Immature natural killer cell (primary cell): ENCODE results near the gene GRID1. TPM values are rescaled to one million over a fixed set of nuclear protein-coding genes. Genes with fewer than 3 reads are reported as not detected.

Source experiments
- DNase-seq, 3 donors: peaks; one replicate each; pipeline ENCODE4 v3.0.0; 2022; ENCODE audit warnings: mixed read lengths in 1 of 3
- H3K27ac Mint-ChIP-seq, 6 donors: one replicate each; pipeline ENCODE4 v1.8.0; 2020; ENCODE audit warnings: mixed read lengths in 6 of 6, mild to moderate bottlenecking in 5 of 6, inconsistent platforms in 4 of 6, moderate library complexity in 3 of 6
- H3K27me3 Mint-ChIP-seq, 3 donors: one replicate each; pipeline ENCODE4 v1.8.0; 2020 to 2021; ENCODE audit warnings: low read depth in 3 of 3, mild to moderate bottlenecking in 3 of 3, mixed read lengths in 3 of 3, moderate library complexity in 3 of 3, inconsistent platforms in 1 of 3
- H3K36me3 Mint-ChIP-seq, 3 donors: one replicate each; pipeline ENCODE4 v1.8.0; 2020; ENCODE audit warnings: mixed read lengths in 3 of 3, inconsistent platforms in 2 of 3, mild to moderate bottlenecking in 2 of 3
- H3K4me1 Mint-ChIP-seq, 2 donors: one replicate each; pipeline ENCODE4 v1.8.0; 2020; ENCODE audit warnings: inconsistent platforms in 2 of 2, mild to moderate bottlenecking in 2 of 2, mixed read lengths in 2 of 2, moderate library complexity in 1 of 2
- H3K4me3 Mint-ChIP-seq, 5 donors: one replicate each; pipeline ENCODE4 v1.8.0; 2020; ENCODE audit warnings: mild to moderate bottlenecking in 5 of 5, mixed read lengths in 5 of 5, inconsistent platforms in 3 of 5, moderate library complexity in 3 of 5
- H3K9me3 Mint-ChIP-seq, 6 donors: one replicate each; pipeline ENCODE4 v1.8.0; 2020; ENCODE audit warnings: mild to moderate bottlenecking in 6 of 6, mixed read lengths in 6 of 6, inconsistent platforms in 4 of 6, moderate library complexity in 3 of 6
- polyA plus RNA-seq, 3 donors: library from polyadenylated mRNA; unstranded; fragments of 300-500 nt; fragmentation: Illumina TruSeq; gene quantifications; one replicate each; pipeline ENCODE4 v1.2.3, GENCODE V29; 2021

The GRID1 gene
- polyA plus RNA-seq, 3 donors from 2014 or later = not detected

GRCh38 chr10:86327954-86328725, 38.5 kb downstream of the GRID1 start:
- Mint-ChIP-seq H3K4me3 (no peak overlapping the region), H3K4me1 (no peaks in the 10 kb centered on the region), H3K27me3 (peaks cover 3 to 10% (median 7%) of the 10 kb centered on the region in 3 donors), H3K27ac (no peak overlapping the region), H3K36me3 (no peaks in the 10 kb centered on the region), H3K9me3 (no peaks in the 10 kb centered on the region)
- DNase-seq = no peak

- DNase-seq = no peak
- H3K4me1 Mint-ChIP-seq = no peaks in the 10 kb centered on the region
- no peaks in the 10 kb centered on the region for H3K9me3 Mint-ChIP-seq
- H3K4me3 Mint-ChIP-seq = no peak overlapping the region
- no peak overlapping the region for H3K27ac Mint-ChIP-seq
- peaks cover 4 to 7% (median 6%) of the 10 kb centered on the region in 3 donors for H3K27me3 Mint-ChIP-seq
- H3K36me3 Mint-ChIP-seq = no peaks in the 10 kb centered on the region
Observed at GRCh38 chr10:86325158-86325557, 41.4 kb downstream of the GRID1 start.

- no peaks in the 10 kb centered on the region for H3K9me3 Mint-ChIP-seq
- H3K27ac Mint-ChIP-seq = no peak overlapping the region
- H3K36me3 Mint-ChIP-seq = no peaks in the 10 kb centered on the region
- peaks cover 4 to 8% (median 4%) of the 10 kb centered on the region in 3 donors for H3K27me3 Mint-ChIP-seq
- no peaks in the 10 kb centered on the region for H3K4me1 Mint-ChIP-seq
- H3K4me3 Mint-ChIP-seq = no peak overlapping the region
- DNase-seq = no peak
Observed at GRCh38 chr10:86321568-86321967, 45.0 kb downstream of the GRID1 start.

GRCh38 chr10:86319676-86320075, 46.9 kb downstream of the GRID1 start:
- DNase-seq = no peak
- no peaks in the 10 kb centered on the region for H3K4me1 Mint-ChIP-seq
- no peaks in the 10 kb centered on the region for H3K36me3 Mint-ChIP-seq
- H3K27me3 Mint-ChIP-seq = peaks cover 2 to 8% (median 4%) of the 10 kb centered on the region in 3 donors
- H3K9me3 Mint-ChIP-seq = no peaks in the 10 kb centered on the region
- no peak overlapping the region for H3K4me3 Mint-ChIP-seq
- no peak overlapping the region for H3K27ac Mint-ChIP-seq

GRCh38 chr10:86317949-86318725, 48.5 kb downstream of the GRID1 start:
- H3K4me3 Mint-ChIP-seq = no peak overlapping the region

GRCh38 chr10:86316990-86317389, 49.6 kb downstream of the GRID1 start:
- no peak for DNase-seq
- peaks cover 0 to 4% (median 2%) of the 10 kb centered on the region in 3 donors for H3K27me3 Mint-ChIP-seq
- H3K27ac Mint-ChIP-seq = no peak overlapping the region
- no peaks in the 10 kb centered on the region for H3K36me3 Mint-ChIP-seq
- H3K9me3 Mint-ChIP-seq = no peaks in the 10 kb centered on the region
- H3K4me1 Mint-ChIP-seq = no peaks in the 10 kb centered on the region
- no peak overlapping the region for H3K4me3 Mint-ChIP-seq

More at GRCh38 chr10:86317949-86318725, 48.5 kb downstream of the GRID1 start:
- no peaks in the 10 kb centered on the region for H3K36me3 Mint-ChIP-seq
- H3K9me3 Mint-ChIP-seq = no peaks in the 10 kb centered on the region
- no peak overlapping the region for H3K27ac Mint-ChIP-seq
- no peaks in the 10 kb centered on the region for H3K4me1 Mint-ChIP-seq
- DNase-seq = no peak
- H3K27me3 Mint-ChIP-seq = peaks cover 0 to 4% (median 2%) of the 10 kb centered on the region in 3 donors

GRCh38 chr10:86316274-86316835, 50.2 kb downstream of the GRID1 start:
- Mint-ChIP-seq H3K27ac (no peak overlapping the region), H3K9me3 (no peaks in the 10 kb centered on the region), H3K36me3 (no peaks in the 10 kb centered on the region), H3K4me1 (no peaks in the 10 kb centered on the region), H3K4me3 (no peak overlapping the region), H3K27me3 (peaks cover 0 to 2% (median 1%) of the 10 kb centered on the region in 3 donors)
- no peak for DNase-seq

- no peak for DNase-seq
- no peaks in the 10 kb centered on the region for H3K4me1 Mint-ChIP-seq
- H3K36me3 Mint-ChIP-seq = no peaks in the 10 kb centered on the region
Observed at GRCh38 chr10:86315549-86315942, 51.0 kb downstream of the GRID1 start.

GRCh38 chr10:86314616-86315548, 51.7 kb downstream of the GRID1 start:
- no peak for DNase-seq

More at GRCh38 chr10:86315549-86315942, 51.0 kb downstream of the GRID1 start:
- Mint-ChIP-seq H3K27ac (no peak overlapping the region), H3K9me3 (no peaks in the 10 kb centered on the region), H3K4me3 (no peak overlapping the region), H3K27me3 (peaks cover 1 to 4% (median 2%) of the 10 kb centered on the region in 3 donors)

GRCh38 chr10:86313621-86314041, 53.0 kb downstream of the GRID1 start:
- DNase-seq = no peak
- no peaks in the 10 kb centered on the region for H3K9me3 Mint-ChIP-seq

More at GRCh38 chr10:86314616-86315548, 51.7 kb downstream of the GRID1 start:
- H3K4me1 Mint-ChIP-seq = no peaks in the 10 kb centered on the region
- no peaks in the 10 kb centered on the region for H3K36me3 Mint-ChIP-seq
- no peak overlapping the region for H3K4me3 Mint-ChIP-seq
- H3K9me3 Mint-ChIP-seq = no peaks in the 10 kb centered on the region
- H3K27ac Mint-ChIP-seq = peak overlapping the region in 1 of 6 donors; percentile 30
- peaks cover 1 to 4% (median 2%) of the 10 kb centered on the region in 3 donors for H3K27me3 Mint-ChIP-seq

GRCh38 chr10:86312701-86313270, 53.8 kb downstream of the GRID1 start:
- H3K4me1 Mint-ChIP-seq = no peaks in the 10 kb centered on the region
- no peak overlapping the region for H3K4me3 Mint-ChIP-seq
- peaks cover 3 to 7% (median 4%) of the 10 kb centered on the region in 3 donors for H3K27me3 Mint-ChIP-seq
- H3K36me3 Mint-ChIP-seq = no peaks in the 10 kb centered on the region
- no peak for DNase-seq
- no peaks in the 10 kb centered on the region for H3K9me3 Mint-ChIP-seq
- no peak overlapping the region for H3K27ac Mint-ChIP-seq

More at GRCh38 chr10:86313621-86314041, 53.0 kb downstream of the GRID1 start:
- Mint-ChIP-seq H3K27me3 (peaks cover 1 to 4% (median 2%) of the 10 kb centered on the region in 3 donors), H3K27ac (no peak overlapping the region), H3K4me1 (no peaks in the 10 kb centered on the region), H3K36me3 (no peaks in the 10 kb centered on the region), H3K4me3 (no peak overlapping the region)

GRCh38 chr10:86311906-86312305, 54.7 kb downstream of the GRID1 start:
- no peak overlapping the region for H3K27ac Mint-ChIP-seq
- no peaks in the 10 kb centered on the region for H3K9me3 Mint-ChIP-seq
- no peaks in the 10 kb centered on the region for H3K36me3 Mint-ChIP-seq
- DNase-seq = no peak
- no peak overlapping the region for H3K4me3 Mint-ChIP-seq
- H3K27me3 Mint-ChIP-seq = peaks cover 2 to 7% (median 3%) of the 10 kb centered on the region in 3 donors
- no peaks in the 10 kb centered on the region for H3K4me1 Mint-ChIP-seq

- H3K36me3 Mint-ChIP-seq = no peaks in the 10 kb centered on the region
- H3K9me3 Mint-ChIP-seq = no peaks in the 10 kb centered on the region
- H3K4me3 Mint-ChIP-seq = no peak overlapping the region
- peaks cover 2 to 7% (median 3%) of the 10 kb centered on the region in 3 donors for H3K27me3 Mint-ChIP-seq
- no peaks in the 10 kb centered on the region for H3K4me1 Mint-ChIP-seq
- H3K27ac Mint-ChIP-seq = no peak overlapping the region
- DNase-seq = no peak
Observed at GRCh38 chr10:86311190-86311589, 55.4 kb downstream of the GRID1 start.
